Measurements from ENCODE around the gene CCDC59. TPM values are rescaled to one million over a fixed set of nuclear protein-coding genes. Genes with fewer than 3 reads are reported as not detected.

The CCDC59 gene
- total and polyA plus RNA-seq, 10 of the 15 experiments (the other 5 are each of a cell fraction or from before 2014, with no cell fraction given) = 30.4 to 128 (median 84.0) TPM

DNA sequence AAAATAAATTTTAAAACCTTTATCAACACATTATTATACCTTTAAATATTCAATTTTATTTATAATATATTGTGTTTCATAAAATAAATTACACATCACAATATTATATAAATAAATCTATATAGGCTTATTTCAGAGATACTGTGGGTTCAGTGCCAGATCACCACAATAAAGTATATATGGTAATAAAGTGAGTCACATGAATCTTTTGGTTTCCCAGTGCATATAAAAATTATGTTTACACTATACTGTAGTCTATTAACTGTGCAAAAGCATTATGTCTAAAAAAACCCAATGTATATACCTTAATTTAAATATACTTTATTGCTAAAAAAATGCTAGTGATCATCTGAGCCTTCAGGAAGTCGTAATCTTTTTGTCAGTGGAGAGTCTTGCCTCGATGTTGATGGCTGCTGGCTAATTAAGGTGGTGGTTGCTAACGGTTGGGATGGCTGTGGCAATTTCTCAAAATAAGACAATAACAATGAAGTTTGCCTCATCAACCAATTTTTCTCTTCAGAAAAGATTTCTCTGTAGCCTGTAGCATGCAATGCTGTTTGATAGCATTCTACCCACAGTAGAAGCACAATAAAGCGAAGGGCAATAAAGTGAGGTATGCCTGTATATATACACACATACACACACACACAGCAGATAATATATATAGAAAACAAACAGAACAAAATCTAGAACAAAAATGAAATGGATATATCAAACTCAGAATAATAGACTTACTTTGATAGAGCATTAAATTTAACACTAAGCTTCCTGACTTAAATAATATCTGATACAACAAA, 32.4 kb downstream of the CCDC59 start:
- SMC1A ChIA-PET (ENCODE audit: uncharacterized antibody, unreplicated experiment) = interaction anchor here (1.0 to 2.2 kb wide), 3 partner anchors 32 to 691 kb away, joined by 3 to 9 read pairs (median 3); no protein-coding TSS in a partner anchor
- BruUV-seq (replicated peaks) = no TSS peak
- Histone ChIP-seq H3K36me3 (ENCODE audit: control insufficient read depth in 2 of 2, insufficient read depth in 2 of 2, low read length in 1 of 2) (no peaks in the 10 kb centered on the region), H3K27ac (ENCODE audit: control insufficient read depth, insufficient read depth) (no peak overlapping the region), H3K9me3 (replicated peaks; ENCODE audit: control insufficient read depth, insufficient read depth, low read length) (no peaks in the 10 kb centered on the region), H3K4me1 (ENCODE audit: control insufficient read depth, insufficient read depth, low read length) (no peaks in the 10 kb centered on the region), H3K4me2 (ENCODE audit: control insufficient read depth, insufficient read depth) (no peak overlapping the region), H3K27me3 (replicated peaks in 1 of 2; ENCODE audit: control insufficient read depth in 2 of 2, insufficient read depth in 2 of 2, low read length in 1 of 2) (no peaks in the 10 kb centered on the region), H3K4me3 (no peak overlapping the region), H3K79me2 (ENCODE audit: control insufficient read depth, insufficient read depth, low read length) (no peaks in the 10 kb centered on the region), H3K9ac (ENCODE audit: control insufficient read depth, insufficient read depth, low read length) (no peak overlapping the region), H2AFZ (ENCODE audit: control insufficient read depth, low read depth, low read length) (no peak overlapping the region), H4K20me1 (ENCODE audit: control insufficient read depth, insufficient read depth) (no peaks in the 10 kb centered on the region)
- no peak for FAIRE-seq
- WGBS (ENCODE audit: insufficient coverage, insufficient replicate concordance, low lambda C conversion rate, missing lambda C conversion rate) = 9% methylated on average over 4 of the region's 4 CpGs
- CTCF ChIA-PET = interaction anchor here (0.6 to 1.5 kb wide), 5 partner anchors 333 to 716 kb away, joined by 3 to 6 read pairs (median 4); no protein-coding TSS in a partner anchor
- in situ Hi-C loops (cut with MboI) = loop anchor here (10.0 kb wide), 1 partner anchor 671 kb away; no protein-coding TSS in a partner anchor
- RAD21 ChIA-PET (ENCODE audit: unreplicated experiment) = interaction anchor here (1.0 to 3.1 kb wide), 2 partner anchors 531 to 682 kb away, joined by 3 to 12 read pairs; no protein-coding TSS in a partner anchor
- no peak for DNase-seq (ENCODE audit: low read depth, low spot score)
- ATAC-seq = no peak
- intact Hi-C loops (cut with micrococcal nuclease; ENCODE audit: unreplicated experiment) = no loop called here
- POLR2A ChIA-PET = no interaction called here
- no peak for TF ChIP-seq ESRRA (IDR thresholded peaks at IDR 0.05; ENCODE audit: low read length)
- TF ChIP-seq YBX1 (IDR thresholded peaks at IDR 0.05) = no peak
- TF ChIP-seq SREBF1 (IDR thresholded peaks at IDR 0.05; ENCODE audit: low read length) = no peak
- no peak for TF ChIP-seq NBN (IDR thresholded peaks at IDR 0.05)
- TF ChIP-seq ZBED1 (IDR thresholded peaks at IDR 0.05; ENCODE audit: borderline replicate concordance) = no peak
- TF ChIP-seq, protein P1, sequence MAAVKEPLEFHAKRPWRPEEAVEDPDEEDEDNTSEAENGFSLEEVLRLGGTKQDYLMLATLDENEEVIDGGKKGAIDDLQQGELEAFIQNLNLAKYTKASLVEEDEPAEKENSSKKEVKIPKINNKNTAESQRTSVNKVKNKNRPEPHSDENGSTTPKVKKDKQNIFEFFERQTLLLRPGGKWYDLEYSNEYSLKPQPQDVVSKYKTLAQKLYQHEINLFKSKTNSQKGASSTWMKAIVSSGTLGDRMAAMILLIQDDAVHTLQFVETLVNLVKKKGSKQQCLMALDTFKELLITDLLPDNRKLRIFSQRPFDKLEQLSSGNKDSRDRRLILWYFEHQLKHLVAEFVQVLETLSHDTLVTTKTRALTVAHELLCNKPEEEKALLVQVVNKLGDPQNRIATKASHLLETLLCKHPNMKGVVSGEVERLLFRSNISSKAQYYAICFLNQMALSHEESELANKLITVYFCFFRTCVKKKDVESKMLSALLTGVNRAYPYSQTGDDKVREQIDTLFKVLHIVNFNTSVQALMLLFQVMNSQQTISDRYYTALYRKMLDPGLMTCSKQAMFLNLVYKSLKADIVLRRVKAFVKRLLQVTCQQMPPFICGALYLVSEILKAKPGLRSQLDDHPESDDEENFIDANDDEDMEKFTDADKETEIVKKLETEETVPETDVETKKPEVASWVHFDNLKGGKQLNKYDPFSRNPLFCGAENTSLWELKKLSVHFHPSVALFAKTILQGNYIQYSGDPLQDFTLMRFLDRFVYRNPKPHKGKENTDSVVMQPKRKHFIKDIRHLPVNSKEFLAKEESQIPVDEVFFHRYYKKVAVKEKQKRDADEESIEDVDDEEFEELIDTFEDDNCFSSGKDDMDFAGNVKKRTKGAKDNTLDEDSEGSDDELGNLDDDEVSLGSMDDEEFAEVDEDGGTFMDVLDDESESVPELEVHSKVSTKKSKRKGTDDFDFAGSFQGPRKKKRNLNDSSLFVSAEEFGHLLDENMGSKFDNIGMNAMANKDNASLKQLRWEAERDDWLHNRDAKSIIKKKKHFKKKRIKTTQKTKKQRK (IDR thresholded peaks at IDR 0.05; ENCODE audit: low read depth, low read length) = no peak
- TF ChIP-seq TCF7 (IDR thresholded peaks at IDR 0.05; ENCODE audit: borderline replicate concordance) = no peak
- TF ChIP-seq TBL1XR1 (IDR thresholded peaks at IDR 0.05; ENCODE audit: low read depth, low read length) = no peak
- TF ChIP-seq PAX8 (IDR thresholded peaks at IDR 0.05) = no peak
- no peak for TF ChIP-seq FOXK2 (IDR thresholded peaks at IDR 0.05)
- TF ChIP-seq, protein P2, sequence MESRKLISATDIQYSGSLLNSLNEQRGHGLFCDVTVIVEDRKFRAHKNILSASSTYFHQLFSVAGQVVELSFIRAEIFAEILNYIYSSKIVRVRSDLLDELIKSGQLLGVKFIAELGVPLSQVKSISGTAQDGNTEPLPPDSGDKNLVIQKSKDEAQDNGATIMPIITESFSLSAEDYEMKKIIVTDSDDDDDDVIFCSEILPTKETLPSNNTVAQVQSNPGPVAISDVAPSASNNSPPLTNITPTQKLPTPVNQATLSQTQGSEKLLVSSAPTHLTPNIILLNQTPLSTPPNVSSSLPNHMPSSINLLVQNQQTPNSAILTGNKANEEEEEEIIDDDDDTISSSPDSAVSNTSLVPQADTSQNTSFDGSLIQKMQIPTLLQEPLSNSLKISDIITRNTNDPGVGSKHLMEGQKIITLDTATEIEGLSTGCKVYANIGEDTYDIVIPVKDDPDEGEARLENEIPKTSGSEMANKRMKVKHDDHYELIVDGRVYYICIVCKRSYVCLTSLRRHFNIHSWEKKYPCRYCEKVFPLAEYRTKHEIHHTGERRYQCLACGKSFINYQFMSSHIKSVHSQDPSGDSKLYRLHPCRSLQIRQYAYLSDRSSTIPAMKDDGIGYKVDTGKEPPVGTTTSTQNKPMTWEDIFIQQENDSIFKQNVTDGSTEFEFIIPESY (IDR thresholded peaks at IDR 0.05) = no peak
- no peak for TF ChIP-seq RB1 (IDR thresholded peaks at IDR 0.05; ENCODE audit: borderline replicate concordance)
- TF ChIP-seq, protein P3, sequence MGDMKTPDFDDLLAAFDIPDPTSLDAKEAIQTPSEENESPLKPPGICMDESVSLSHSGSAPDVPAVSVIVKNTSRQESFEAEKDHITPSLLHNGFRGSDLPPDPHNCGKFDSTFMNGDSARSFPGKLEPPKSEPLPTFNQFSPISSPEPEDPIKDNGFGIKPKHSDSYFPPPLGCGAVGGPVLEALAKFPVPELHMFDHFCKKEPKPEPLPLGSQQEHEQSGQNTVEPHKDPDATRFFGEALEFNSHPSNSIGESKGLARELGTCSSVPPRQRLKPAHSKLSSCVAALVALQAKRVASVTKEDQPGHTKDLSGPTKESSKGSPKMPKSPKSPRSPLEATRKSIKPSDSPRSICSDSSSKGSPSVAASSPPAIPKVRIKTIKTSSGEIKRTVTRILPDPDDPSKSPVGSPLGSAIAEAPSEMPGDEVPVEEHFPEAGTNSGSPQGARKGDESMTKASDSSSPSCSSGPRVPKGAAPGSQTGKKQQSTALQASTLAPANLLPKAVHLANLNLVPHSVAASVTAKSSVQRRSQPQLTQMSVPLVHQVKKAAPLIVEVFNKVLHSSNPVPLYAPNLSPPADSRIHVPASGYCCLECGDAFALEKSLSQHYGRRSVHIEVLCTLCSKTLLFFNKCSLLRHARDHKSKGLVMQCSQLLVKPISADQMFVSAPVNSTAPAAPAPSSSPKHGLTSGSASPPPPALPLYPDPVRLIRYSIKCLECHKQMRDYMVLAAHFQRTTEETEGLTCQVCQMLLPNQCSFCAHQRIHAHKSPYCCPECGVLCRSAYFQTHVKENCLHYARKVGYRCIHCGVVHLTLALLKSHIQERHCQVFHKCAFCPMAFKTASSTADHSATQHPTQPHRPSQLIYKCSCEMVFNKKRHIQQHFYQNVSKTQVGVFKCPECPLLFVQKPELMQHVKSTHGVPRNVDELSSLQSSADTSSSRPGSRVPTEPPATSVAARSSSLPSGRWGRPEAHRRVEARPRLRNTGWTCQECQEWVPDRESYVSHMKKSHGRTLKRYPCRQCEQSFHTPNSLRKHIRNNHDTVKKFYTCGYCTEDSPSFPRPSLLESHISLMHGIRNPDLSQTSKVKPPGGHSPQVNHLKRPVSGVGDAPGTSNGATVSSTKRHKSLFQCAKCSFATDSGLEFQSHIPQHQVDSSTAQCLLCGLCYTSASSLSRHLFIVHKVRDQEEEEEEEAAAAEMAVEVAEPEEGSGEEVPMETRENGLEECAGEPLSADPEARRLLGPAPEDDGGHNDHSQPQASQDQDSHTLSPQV (IDR thresholded peaks at IDR 0.05) = no peak

Measured in GM12878 (cell line).